CD14-positive monocyte (primary cell): Measurements from ENCODE around the gene LSM4. TPM values are rescaled to one million over a fixed set of nuclear protein-coding genes. Genes with fewer than 3 reads are reported as not detected.

Experiments used
- DNase-seq, 3 donors: peaks; one replicate each; pipeline ENCODE4 v3.0.0-alpha.2; 2011 to 2022
- H2AFZ ChIP-seq: 2 replicates; pipeline ENCODE4 v1.6.0; 2012; ENCODE audit warnings: mild to moderate bottlenecking, low read depth, low read length, inconsistent platforms; ENCODE audit not compliant: insufficient read depth, poor library complexity, severe bottlenecking
- H3K27ac ChIP-seq, 2 donors: 1 replicate in 1 of 2; 2 replicates in 1 of 2; pipeline ENCODE4 v1.5.1; 2012 to 2013; ENCODE audit warnings: low read length in 2 of 2, control low read depth in 1 of 2, inconsistent platforms in 1 of 2, low read depth in 1 of 2, mild to moderate bottlenecking in 1 of 2
- H3K27me3 ChIP-seq, 2 donors: one replicate each; pipeline versions ENCODE4 v1.6.0 to v1.6.1; 2011 to 2013; ENCODE audit warnings: low read length in 2 of 2; ENCODE audit not compliant: control insufficient read depth in 2 of 2, insufficient read depth in 2 of 2
- H3K36me3 ChIP-seq, 2 donors: replicated peaks in 1 of 2; 1 replicate in 1 of 2; 2 replicates in 1 of 2; pipeline versions ENCODE4 v1.5.1 to v1.6.1; 2012 to 2013; ENCODE audit warnings: low read length in 2 of 2, control low read depth in 1 of 2, inconsistent platforms in 1 of 2, mild to moderate bottlenecking in 1 of 2; ENCODE audit not compliant: insufficient read depth in 2 of 2, control insufficient read depth in 1 of 2
- H3K4me1 ChIP-seq, 2 donors: 1 replicate in 1 of 2; 2 replicates in 1 of 2; pipeline versions ENCODE4 v1.5.1 to v1.6.1; 2012 to 2013; ENCODE audit warnings: low read length in 2 of 2, control low read depth in 1 of 2, inconsistent platforms in 1 of 2, mild to moderate bottlenecking in 1 of 2, moderate library complexity in 1 of 2; ENCODE audit not compliant: insufficient read depth in 2 of 2, control insufficient read depth in 1 of 2
- H3K4me2 ChIP-seq: replicated peaks from 2 replicates; pipeline ENCODE3; 2012; ENCODE audit warnings: low read length, moderate library complexity, mild to moderate bottlenecking; ENCODE audit not compliant: poor library complexity, severe bottlenecking; ENCODE audit errors: extremely low read depth
- H3K4me3 ChIP-seq, 3 experiments: fragments of 200-600 bp in 1 of 3; sonication (generic) in 1 of 3; replicated peaks in 1 of 3; 1 replicate in 2 of 3; 2 replicates in 1 of 3; pipeline ENCODE4 v1.5.1; 2011 to 2013; ENCODE audit warnings: low read length in 3 of 3, mild to moderate bottlenecking in 3 of 3, control low read depth in 2 of 3, low read depth in 2 of 3, inconsistent platforms in 1 of 3, moderate library complexity in 1 of 3
- H3K79me2 ChIP-seq: 2 replicates; pipeline ENCODE4 v1.6.0; 2012; ENCODE audit warnings: mild to moderate bottlenecking, control low read depth, inconsistent platforms, low read length, moderate library complexity; ENCODE audit not compliant: insufficient read depth
- H3K9ac ChIP-seq: 2 replicates; pipeline ENCODE4 v1.6.0; 2017; ENCODE audit warnings: low read length, mild to moderate bottlenecking; ENCODE audit not compliant: insufficient read depth, poor library complexity, severe bottlenecking
- H3K9me3 ChIP-seq, 2 donors: replicated peaks in 1 of 2; 1 replicate in 1 of 2; 2 replicates in 1 of 2; pipeline versions ENCODE4 v1.5.1 to v1.6.1; 2012 to 2013; ENCODE audit warnings: low read length in 2 of 2, control low read depth in 1 of 2; ENCODE audit not compliant: control insufficient read depth in 1 of 2, insufficient read depth in 1 of 2
- H4K20me1 ChIP-seq: 2 replicates; pipeline ENCODE4 v1.6.0; 2012; ENCODE audit warnings: mild to moderate bottlenecking, low read length, control low read depth, moderate library complexity; ENCODE audit not compliant: insufficient read depth
- H3K27ac Mint-ChIP-seq, 7 donors: one replicate each; pipeline ENCODE4 v1.8.0; 2020; ENCODE audit warnings: mild to moderate bottlenecking in 7 of 7, mixed read lengths in 7 of 7, moderate library complexity in 6 of 7, inconsistent platforms in 2 of 7
- H3K27me3 Mint-ChIP-seq, 3 donors: one replicate each; pipeline ENCODE4 v1.8.0; 2021 to 2022; ENCODE audit warnings: low read depth in 3 of 3, mild to moderate bottlenecking in 3 of 3, mixed read lengths in 3 of 3, moderate library complexity in 3 of 3, inconsistent platforms in 1 of 3
- H3K36me3 Mint-ChIP-seq, 2 donors: one replicate each; pipeline ENCODE4 v1.8.0; 2020; ENCODE audit warnings: mixed read lengths in 2 of 2, inconsistent platforms in 1 of 2, mild to moderate bottlenecking in 1 of 2
- H3K4me1 Mint-ChIP-seq: one replicate; pipeline ENCODE4 v1.8.0; 2020; ENCODE audit warnings: mild to moderate bottlenecking, mixed read lengths
- H3K4me3 Mint-ChIP-seq, 2 donors: one replicate each; pipeline ENCODE4 v1.8.0; 2020; ENCODE audit warnings: mild to moderate bottlenecking in 2 of 2, mixed read lengths in 2 of 2, moderate library complexity in 1 of 2
- H3K9me3 Mint-ChIP-seq, 7 donors: one replicate each; pipeline ENCODE4 v1.8.0; 2020 to 2022; ENCODE audit warnings: mixed read lengths in 7 of 7, mild to moderate bottlenecking in 6 of 7, moderate library complexity in 6 of 7, inconsistent platforms in 2 of 7
- WGBS: methylation state at CpG from one replicate; pipeline ENCODE4 v1.1.5; 2013; ENCODE audit warnings: missing lambda C conversion rate; ENCODE audit not compliant: insufficient coverage; 5-methylcytosine and 5-hydroxymethylcytosine counted together
- intact Hi-C, 2 donors: fragments of 100-400 bp; cut with micrococcal nuclease; formaldehyde crosslinking; loops; one replicate each; pipeline versions ENCODE4 v1.15.0 to v1.15.1; 2023
- polyA plus RNA-seq, 3 donors: library from polyadenylated mRNA; depleted of rRNA in 1 of 3; unstranded in 2 of 3; stranded (reverse) in 1 of 3; fragments of 300-500 nt in 2 of 3; fragments of >200 nt in 1 of 3; fragmentation: Illumina TruSeq in 2 of 3; gene quantifications; 1 replicate in 2 of 3; 2 replicates in 1 of 3; pipeline ENCODE4 v1.2.3, GENCODE V29; 2012 to 2021
- TF ChIP-seq, protein P1 (sequence below): fragments of 200-600 bp; IDR thresholded peaks from one replicate; pipeline ENCODE4 v1.8.0; 2022; ENCODE audit warnings: antibody characterized with exemption, mild to moderate bottlenecking

Gene LSM4
- polyA plus RNA-seq, 3 donors, result 66.5 to 143 (median 97.0) TPM

DNA sequence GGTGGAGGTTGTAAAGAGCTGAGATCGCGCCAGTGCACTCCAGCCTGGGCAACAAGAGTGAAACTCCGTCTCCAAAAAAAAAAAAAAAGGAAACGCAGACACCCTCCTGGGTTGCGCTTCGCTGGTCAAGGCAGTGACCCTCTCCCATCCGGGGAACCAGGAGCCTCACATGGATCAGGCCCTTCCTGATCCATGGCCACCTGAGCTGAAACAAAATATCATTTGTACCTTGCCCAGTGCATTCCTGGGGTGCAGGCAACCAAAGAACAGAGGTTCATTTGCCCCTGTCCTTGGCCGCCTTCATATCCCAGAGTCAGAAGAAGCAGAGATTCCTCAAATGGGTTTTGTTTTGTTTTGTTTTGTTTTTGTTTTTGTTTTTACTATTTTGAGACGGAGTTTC, 8.0 kb upstream of the LSM4 start:
- Histone ChIP-seq H3K4me1 (peaks cover 11 to 15% of the 10 kb centered on the region in 2 donors), H2AFZ (no peak overlapping the region), H3K36me3 (no peaks in the 10 kb centered on the region), H3K9me3 (no peaks in the 10 kb centered on the region), H3K79me2 (no peaks in the 10 kb centered on the region), H3K9ac (no peak overlapping the region), H4K20me1 (no peaks in the 10 kb centered on the region), H3K27ac (no peak overlapping the region), H3K27me3 (no peaks in the 10 kb centered on the region), H3K4me2 (no peak overlapping the region), H3K4me3 (no peak overlapping the region)
- no peak for DNase-seq
- H3K4me3 Mint-ChIP-seq, result no peak overlapping the region
- H3K36me3 Mint-ChIP-seq, result no peaks in the 10 kb centered on the region
- H3K27me3 Mint-ChIP-seq, result peaks cover under 1 to 10% (median 2%) of the 10 kb centered on the region in 3 donors
- H3K4me1 Mint-ChIP-seq, result peaks cover 9% of the 10 kb centered on the region
- TF ChIP-seq, protein P1, sequence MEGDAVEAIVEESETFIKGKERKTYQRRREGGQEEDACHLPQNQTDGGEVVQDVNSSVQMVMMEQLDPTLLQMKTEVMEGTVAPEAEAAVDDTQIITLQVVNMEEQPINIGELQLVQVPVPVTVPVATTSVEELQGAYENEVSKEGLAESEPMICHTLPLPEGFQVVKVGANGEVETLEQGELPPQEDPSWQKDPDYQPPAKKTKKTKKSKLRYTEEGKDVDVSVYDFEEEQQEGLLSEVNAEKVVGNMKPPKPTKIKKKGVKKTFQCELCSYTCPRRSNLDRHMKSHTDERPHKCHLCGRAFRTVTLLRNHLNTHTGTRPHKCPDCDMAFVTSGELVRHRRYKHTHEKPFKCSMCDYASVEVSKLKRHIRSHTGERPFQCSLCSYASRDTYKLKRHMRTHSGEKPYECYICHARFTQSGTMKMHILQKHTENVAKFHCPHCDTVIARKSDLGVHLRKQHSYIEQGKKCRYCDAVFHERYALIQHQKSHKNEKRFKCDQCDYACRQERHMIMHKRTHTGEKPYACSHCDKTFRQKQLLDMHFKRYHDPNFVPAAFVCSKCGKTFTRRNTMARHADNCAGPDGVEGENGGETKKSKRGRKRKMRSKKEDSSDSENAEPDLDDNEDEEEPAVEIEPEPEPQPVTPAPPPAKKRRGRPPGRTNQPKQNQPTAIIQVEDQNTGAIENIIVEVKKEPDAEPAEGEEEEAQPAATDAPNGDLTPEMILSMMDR, result no peak
- intact Hi-C loops, result no loop called here
- H3K9me3 Mint-ChIP-seq, result peaks cover 0 to 3% (median 0%) of the 10 kb centered on the region in 7 donors
- WGBS, result 88% methylated on average over 7 of the region's 9 CpGs
- H3K27ac Mint-ChIP-seq, result peak overlapping the region in 1 of 7 donors; percentile 72

DNA sequence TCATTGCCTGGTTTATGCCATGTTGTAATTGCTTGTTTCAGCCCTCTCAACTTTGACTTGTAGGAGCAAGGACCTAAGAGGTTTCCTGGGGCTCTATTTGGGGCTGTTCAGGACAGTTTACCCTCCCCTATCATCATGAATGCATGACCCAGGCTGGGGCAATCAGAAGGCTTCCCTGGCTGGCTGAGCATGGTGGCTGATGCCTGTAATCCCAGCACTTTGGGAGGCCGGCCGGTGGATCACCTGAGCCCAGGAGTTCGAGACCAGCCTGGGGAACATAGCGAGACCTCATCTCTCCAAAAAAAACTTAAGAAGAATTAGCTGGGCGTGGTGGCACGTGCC, 6.1 kb upstream of the LSM4 start:
- Histone ChIP-seq H3K4me3 (peak overlapping the region in 1 of 3 experiments; percentile 55), H3K4me1 (peaks cover 12 to 17% of the 10 kb centered on the region in 2 donors), H3K9me3 (no peaks in the 10 kb centered on the region), H3K27me3 (no peaks in the 10 kb centered on the region), H4K20me1 (no peaks in the 10 kb centered on the region), H3K4me2 (peak overlapping the region; percentile 56), H3K27ac (peak overlapping the region in 1 of 2 donors; percentile 47), H3K79me2 (no peaks in the 10 kb centered on the region), H3K9ac (no peak overlapping the region), H2AFZ (peak overlapping the region; percentile 43), H3K36me3 (no peaks in the 10 kb centered on the region)
- intact Hi-C loops, result no loop called here
- H3K27ac Mint-ChIP-seq, result peak overlapping the region in 5 of 7 donors; percentile 26 to 83 (median 56)
- H3K9me3 Mint-ChIP-seq, result peaks cover 0 to 3% (median 0%) of the 10 kb centered on the region in 7 donors
- H3K4me1 Mint-ChIP-seq, result peaks cover 9% of the 10 kb centered on the region
- H3K36me3 Mint-ChIP-seq, result no peaks in the 10 kb centered on the region
- WGBS, result no CpG with 5 or more reads among the region's 6 CpGs
- peaks cover 0 to 5% (median 2%) of the 10 kb centered on the region in 3 donors for H3K27me3 Mint-ChIP-seq
- TF ChIP-seq, protein P1, result no peak
- peak overlapping the region in 1 of 2 donors; percentile 71 for H3K4me3 Mint-ChIP-seq
- no peak for DNase-seq
